ENCODE data around the gene GPC6.

Gene GPC6

DNA sequence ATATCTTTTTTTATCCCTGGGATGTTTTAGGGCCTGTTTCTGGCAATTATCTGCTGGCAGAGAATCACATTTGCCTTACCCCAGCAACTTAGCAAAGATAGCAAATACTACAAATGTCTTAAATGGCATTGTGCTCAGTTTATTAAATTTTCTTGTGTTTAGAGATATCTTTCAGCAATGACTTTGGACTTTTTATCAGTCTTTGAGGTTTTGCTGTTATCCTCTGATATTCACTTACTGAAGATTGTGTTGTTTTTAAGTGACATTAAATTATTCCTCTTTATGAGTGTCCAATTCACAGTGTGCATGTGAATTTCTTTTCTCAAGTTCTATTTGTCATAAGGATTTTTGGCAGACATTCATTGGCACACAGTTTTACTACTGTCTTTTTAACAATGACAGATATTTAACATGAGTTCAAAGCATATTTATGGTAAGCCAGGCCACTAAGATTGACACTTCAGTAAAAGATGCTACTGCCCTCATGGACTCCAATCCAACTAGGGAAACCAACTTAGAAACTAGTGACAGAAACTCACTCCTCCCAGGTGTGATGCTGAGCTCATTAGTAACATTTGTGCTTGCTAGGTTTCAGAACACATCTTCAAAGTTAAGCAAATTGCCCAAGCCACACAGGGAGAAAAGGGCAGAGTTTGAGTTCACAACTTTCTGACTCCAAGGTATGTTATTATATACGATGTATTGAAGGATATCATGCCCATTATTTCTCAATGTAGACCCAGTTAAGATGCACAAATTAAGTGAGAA, 481.9 kb downstream of the GPC6 start:
- H3K27ac ChIP-seq, result no peak overlapping the region
- no peak for DNase-seq (ENCODE audit: low read depth, low spot score)

DNA sequence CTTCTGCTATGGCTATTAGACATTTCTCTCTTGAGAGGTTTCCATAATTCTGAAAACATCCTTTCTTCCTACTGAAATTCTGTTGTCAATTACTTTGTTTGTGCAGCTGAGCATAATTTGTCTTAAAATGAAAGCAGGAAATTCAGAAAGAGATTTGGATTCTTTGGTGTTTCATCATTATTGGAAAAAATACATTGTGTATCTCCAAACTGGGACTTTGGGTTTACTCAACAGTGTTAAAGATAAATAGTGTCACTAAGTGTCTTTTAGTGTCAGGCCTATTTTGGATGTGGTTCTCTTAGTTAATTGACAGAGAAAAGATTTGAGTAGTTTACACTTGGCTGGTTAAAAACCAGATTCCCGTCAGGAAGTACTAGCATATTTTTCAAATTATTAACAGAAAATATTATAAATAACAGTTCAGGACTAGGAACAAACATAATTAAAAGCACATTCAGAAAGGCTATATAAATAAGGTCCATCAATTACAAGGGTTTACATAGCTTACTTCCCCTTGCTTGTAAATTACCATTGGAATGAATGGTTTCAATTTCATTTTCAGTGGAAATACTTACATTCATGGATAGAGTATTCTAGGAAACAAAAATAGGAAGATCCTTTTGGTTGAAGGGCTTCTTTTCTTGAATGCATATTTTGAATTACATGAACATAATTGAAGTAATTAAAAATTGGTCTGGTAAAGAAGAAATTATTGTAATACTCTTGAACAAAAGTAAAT, 483.1 kb downstream of the GPC6 start:
- H3K27ac ChIP-seq, result no peak overlapping the region
- DNase-seq (ENCODE audit: low read depth, low spot score), result no peak

- DNase-seq (ENCODE audit: low read depth, low spot score), result no peak
- H3K27ac ChIP-seq, result no peak overlapping the region
These were observed 487.6 kb downstream of the GPC6 start for GRCh38 chr13:93714171-93714570.

- DNase-seq (ENCODE audit: low read depth, low spot score), result no peak
- H3K27ac ChIP-seq, result no peak overlapping the region
These were observed 489.3 kb downstream of the GPC6 start for GRCh38 chr13:93715866-93716265.

DNA sequence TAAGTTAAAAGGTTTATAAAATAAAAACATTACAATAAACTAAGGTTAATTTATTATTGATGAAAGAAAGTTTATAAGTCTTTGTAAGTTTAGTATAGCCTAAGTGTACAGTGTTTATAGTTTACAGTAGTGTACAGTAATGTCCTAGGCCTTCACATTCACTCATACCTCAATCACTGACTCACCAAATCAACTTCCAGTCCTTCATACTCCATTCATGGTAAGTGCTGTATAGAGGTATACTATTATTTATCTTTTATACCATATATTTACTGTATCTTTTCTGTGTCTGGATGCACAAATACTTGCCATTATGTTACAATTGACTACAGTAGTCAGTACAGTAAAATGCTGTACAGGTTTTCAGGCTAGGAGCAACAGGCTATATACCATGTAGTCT, 490.0 kb downstream of the GPC6 start:
- H3K27ac ChIP-seq, result no peak overlapping the region
- no peak for DNase-seq (ENCODE audit: low read depth, low spot score)

- DNase-seq (ENCODE audit: low read depth, low spot score), result no peak
- no peak overlapping the region for H3K27ac ChIP-seq
These were observed 494.9 kb downstream of the GPC6 start for GRCh38 chr13:93721483-93721882.

- H3K27ac ChIP-seq, result no peak overlapping the region
- DNase-seq (ENCODE audit: low read depth, low spot score), result no peak
These were observed 496.7 kb downstream of the GPC6 start for GRCh38 chr13:93723316-93723715.

- DNase-seq (ENCODE audit: low read depth, low spot score), result no peak
These were observed 497.6 kb downstream of the GPC6 start for GRCh38 chr13:93724187-93724586.

DNA sequence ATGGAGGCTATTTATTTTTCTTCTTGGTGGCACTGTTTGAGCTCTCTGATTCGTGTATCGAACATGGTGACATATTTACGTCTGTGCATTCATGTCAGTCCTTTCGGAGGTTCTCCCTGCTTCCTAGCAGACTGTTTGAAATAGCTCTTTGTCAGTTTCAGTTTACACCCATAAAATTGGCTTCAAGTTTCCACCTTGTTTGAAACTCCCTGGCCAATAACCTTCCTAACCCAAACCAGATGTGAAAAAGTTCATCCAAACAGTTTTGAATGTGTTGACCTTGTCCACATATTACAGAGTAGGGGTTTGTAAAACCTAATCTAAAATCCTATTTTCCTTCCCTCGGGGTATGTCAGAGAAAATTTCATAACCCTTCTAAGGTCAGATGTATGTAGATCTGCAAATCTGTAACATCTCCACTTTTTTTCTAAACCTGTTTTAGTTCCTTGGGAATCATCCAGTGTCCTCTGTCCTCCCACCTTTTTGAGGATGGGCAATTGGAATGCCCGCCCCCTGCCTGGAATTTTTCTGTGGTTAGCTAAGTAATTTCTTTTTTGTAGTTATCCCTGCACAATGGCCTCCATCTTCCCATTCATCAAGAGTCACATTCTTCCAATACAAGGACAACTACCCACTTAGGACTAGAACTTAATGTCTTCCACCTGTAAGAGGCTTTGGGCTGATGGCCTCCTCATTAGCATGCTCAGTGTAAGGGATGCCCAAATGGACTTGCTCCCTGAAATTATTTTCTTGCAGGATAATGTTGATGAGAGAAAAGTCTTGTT, 499.8 kb downstream of the GPC6 start:
- no peak overlapping the region for H3K27ac ChIP-seq
- DNase-seq (ENCODE audit: low read depth, low spot score), result no peak

More at GRCh38 chr13:93724187-93724586, 497.6 kb downstream of the GPC6 start:
- H3K27ac ChIP-seq, result no peak overlapping the region

DNA sequence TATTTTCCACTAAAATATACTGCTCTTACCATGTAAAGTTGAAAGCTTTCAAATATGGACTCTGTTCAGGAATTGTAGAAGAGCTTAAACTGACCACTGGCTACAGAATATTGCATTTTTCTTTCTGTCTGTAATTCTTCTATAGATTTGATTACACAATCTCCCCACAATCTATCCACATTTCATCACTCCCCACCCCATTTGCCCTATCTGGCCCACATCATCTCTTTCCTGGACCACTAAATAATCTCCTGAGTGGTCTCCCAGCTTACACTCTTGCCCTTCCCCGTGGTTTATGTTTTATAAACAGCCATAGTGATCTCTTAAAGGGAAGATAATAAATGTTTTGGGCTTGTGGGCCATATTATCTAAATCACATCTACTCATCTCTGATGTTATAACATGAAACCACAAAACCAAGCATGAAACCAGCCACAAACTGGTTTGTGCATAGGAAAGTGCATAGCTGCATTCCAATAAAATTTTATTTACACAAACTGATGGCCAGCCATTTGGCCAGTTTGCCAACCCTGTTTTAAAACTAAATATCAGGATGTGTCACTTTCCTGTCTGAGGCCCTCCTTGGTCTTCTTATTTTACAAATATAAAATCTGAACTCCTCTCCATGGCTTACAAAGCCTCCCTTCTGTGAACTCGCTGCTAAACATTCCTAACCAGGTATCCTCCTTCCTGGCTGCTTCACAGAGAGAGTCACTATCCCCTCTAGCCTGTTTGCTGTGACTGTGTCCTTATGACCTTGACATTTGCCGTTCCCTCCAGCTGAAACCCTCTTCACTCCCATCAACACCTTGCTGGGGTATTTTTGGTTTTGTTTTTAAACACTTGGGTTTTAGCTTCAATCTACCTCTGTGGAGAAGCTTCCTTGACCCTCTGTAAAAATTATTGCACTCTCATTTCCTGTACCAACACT, 500.9 kb downstream of the GPC6 start:
- no peak for DNase-seq (ENCODE audit: low read depth, low spot score)
- no peak overlapping the region for H3K27ac ChIP-seq

- H3K27ac ChIP-seq, result no peak overlapping the region
- no peak for DNase-seq (ENCODE audit: low read depth, low spot score)
These were observed 502.8 kb downstream of the GPC6 start for GRCh38 chr13:93729383-93729782.

DNA sequence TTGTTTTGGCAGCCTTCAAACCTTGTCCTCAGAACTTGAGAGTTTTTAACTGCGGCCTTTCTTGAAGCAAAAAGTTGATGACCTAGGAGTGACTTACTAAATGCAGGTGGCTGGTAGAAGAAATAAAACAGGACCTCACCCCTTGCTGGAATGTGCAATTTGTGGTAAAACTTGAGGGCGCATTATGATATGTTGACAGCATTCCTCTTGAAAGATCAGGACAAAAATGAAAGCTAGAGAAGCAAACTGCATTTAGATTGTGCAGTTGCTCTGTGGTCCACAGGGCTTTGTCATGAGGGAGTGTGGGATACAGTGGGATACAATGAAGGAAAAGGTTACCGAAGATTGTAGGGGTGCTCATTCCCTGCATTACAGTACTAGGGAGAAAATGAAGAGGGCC, 504.2 kb downstream of the GPC6 start:
- DNase-seq (ENCODE audit: low read depth, low spot score), result no peak
- H3K27ac ChIP-seq, result no peak overlapping the region

GRCh38 chr13:93732186-93732585, 505.6 kb downstream of the GPC6 start:
- DNase-seq (ENCODE audit: low read depth, low spot score), result no peak
- H3K27ac ChIP-seq, result no peak overlapping the region

- DNase-seq (ENCODE audit: low read depth, low spot score), result no peak
- no peak overlapping the region for H3K27ac ChIP-seq
These were observed 509.5 kb downstream of the GPC6 start for GRCh38 chr13:93736081-93736480.

DNA sequence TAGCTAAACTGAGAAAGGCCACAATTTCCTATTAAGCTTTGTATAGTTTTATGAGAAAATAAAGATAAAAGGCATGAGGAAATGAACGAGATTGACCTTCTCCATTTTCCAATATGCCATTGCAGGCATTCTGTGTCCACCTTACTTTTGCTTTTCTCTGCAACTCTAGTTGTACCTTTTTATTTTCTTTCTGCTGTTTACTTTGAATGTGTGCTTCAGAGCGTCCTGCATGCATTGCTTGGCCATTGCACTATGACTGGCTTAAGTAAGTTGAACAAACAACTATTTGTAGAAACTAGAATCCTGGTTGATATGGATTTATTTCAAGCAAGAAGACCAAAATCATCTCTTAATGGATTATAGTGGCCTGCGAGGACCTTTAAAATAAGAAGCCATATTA, 510.3 kb downstream of the GPC6 start:
- DNase-seq (ENCODE audit: low read depth, low spot score), result no peak
- no peak overlapping the region for H3K27ac ChIP-seq

GRCh38 chr13:93740334-93740733, 513.7 kb downstream of the GPC6 start:
- no peak for DNase-seq (ENCODE audit: low read depth, low spot score)
- H3K27ac ChIP-seq, result no peak overlapping the region

GRCh38 chr13:93744033-93744432, 517.4 kb downstream of the GPC6 start:
- no peak for DNase-seq (ENCODE audit: low read depth, low spot score)
- H3K27ac ChIP-seq, result no peak overlapping the region

DNA sequence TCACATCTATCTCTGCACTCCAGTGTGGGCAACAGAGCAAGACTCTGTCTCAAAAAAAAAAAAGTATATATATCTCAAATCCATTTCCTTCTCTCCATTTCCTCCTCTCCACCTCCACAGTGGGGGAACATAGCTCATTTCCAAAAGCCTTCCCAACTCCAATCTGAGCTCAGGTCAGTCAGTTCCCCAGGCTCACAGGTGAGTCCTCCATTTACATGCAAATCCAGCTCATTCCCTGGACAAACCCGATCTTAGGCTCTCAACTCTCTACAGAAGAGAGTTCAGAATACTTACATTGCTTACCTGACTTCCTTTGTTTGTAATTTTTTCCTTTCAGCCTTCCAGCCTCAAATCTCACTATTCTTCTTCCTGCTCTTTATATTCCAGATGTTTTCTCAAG, 518.3 kb downstream of the GPC6 start:
- no peak for DNase-seq (ENCODE audit: low read depth, low spot score)
- H3K27ac ChIP-seq, result no peak overlapping the region

DNA sequence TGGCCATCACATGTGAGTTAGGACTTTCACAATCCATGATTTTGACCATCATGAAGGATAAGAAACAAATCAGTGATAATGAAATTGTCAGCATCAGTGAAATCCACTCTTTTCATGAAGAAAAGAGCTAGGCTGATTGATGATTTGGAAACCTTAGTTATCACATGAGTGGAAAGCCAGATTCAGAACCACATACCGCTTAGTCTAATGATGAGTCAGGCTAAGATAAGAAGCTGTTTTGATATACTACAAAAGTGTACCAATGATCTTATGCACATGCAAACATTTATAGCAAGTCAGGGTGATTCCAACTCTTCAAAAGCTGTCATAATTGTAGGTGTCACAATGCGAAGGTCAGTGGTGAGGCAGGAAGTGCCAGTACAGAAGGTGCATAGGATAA, 519.3 kb downstream of the GPC6 start:
- H3K27ac ChIP-seq, result no peak overlapping the region
- no peak for DNase-seq (ENCODE audit: low read depth, low spot score)

DNA sequence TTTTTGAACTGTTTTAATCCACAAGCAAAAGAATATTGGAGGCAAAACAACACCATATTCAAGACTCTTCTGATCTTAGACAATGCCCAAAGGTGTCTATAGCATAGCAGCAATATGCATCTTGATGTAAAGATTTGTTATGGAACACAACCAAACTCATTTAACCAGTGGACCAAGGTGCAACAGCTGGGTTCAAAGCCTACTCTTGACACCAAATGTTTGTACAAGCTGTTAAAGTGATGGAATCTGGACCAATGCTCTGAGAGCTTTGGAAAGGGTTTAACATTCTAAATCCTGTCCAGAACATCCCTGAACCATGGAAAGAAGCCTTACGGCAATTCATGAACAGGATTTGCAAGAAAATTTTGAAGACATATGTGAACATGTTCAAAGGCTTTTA, 520.0 kb downstream of the GPC6 start:
- no peak overlapping the region for H3K27ac ChIP-seq
- no peak for DNase-seq (ENCODE audit: low read depth, low spot score)

Data from epithelial cell of prostate (primary cell).